Right lung (tissue), 5 donors: ENCODE results near the gene UTP20. TPM values are rescaled to one million over a fixed set of nuclear protein-coding genes. Genes with fewer than 3 reads are reported as not detected.

Experiments
- DNase-seq, 2 donors: peaks; one replicate each; pipeline ENCODE4 v3.0.0-alpha.2; 2013
- polyA plus RNA-seq, 5 donors: library from polyadenylated mRNA; unstranded; fragments of 120-200 nt; gene quantifications; one replicate each; pipeline versions ENCODE4 v1.2.1 to v1.2.3, GENCODE V29; 2013; ENCODE audit warnings: inconsistent platforms in 1 of 5, low replicate concordance in 1 of 5; ENCODE audit not compliant: insufficient read length in 5 of 5, insufficient read depth in 1 of 5

The UTP20 gene
- polyA plus RNA-seq, 5 donors: 12.6 to 17.4 (median 16.0) TPM

GRCh38 chr12:101436136-101436535 lies 156.2 kb downstream of the UTP20 start:
- DNase-seq: no peak

Other genes starting within 250 kb of the UTP20 start
- gene SLC5A8, start 69.9 kb upstream of the UTP20 start, polyA plus RNA-seq: under 1 TPM in 1 of 5 donors, not detected in 4; 0.16 TPM
- gene ARL1, start 127.7 kb downstream of the UTP20 start, polyA plus RNA-seq: 100 to 1,000 TPM in 4 of 5 donors, 10 to 100 TPM in 1; 91.6 to 125 (median 113) TPM
- under 1 TPM in 1 of 5 donors, not detected in 4; 0.25 TPM for gene SPIC, start 195.2 kb downstream of the UTP20 start, polyA plus RNA-seq